K562 (cell line): ENCODE measurements around the gene HMGXB3. TPM values are rescaled to one million over a fixed set of nuclear protein-coding genes. Genes with fewer than 3 reads are reported as not detected.

Source experiments
- ATAC-seq: fragments of 200-7000 bp; cut with Tn5 transposase; 3 replicates; pipeline ENCODE4 v1.9.1; 2020; ENCODE audit warnings: moderate library complexity
- BruUV-seq: library from RNA; stranded (reverse); fragments of 400-500 nt; replicated peaks from 2 replicates; lab custom pipeline; 2021; lab: Mats Ljungman, UMichigan
- CTCF ChIA-PET: fragments of 300-600 bp; formaldehyde crosslinking; extraction: SDS; loops from one replicate; lab custom pipeline; 2021; ENCODE audit warnings: low intra/inter-chr PET ratio; lab: Yijun Ruan, JAX
- POLR2A ChIA-PET: fragments of 300-600, 350-650 bp; sonication (Branson Sonifier 250); formaldehyde crosslinking; extraction: SDS; loops from one replicate; lab custom pipeline; 2021; ENCODE audit warnings: antibody characterized with exemption, inconsistent platforms; lab: Yijun Ruan, JAX
- DNase-seq, 4 experiments: peaks; one replicate each; pipeline versions ENCODE4 v3.0.0 to v3.0.0-alpha.2; 2011 to 2018; ENCODE audit warnings: low spot score in 3 of 4, mixed read lengths in 3 of 4; ENCODE audit errors: extremely low read depth in 1 of 4
- FAIRE-seq: peaks from 2 replicates; lab custom pipeline; 2011; peaks lifted over from hg19 to GRCh38; lab: Jason Lieb, UNC
- H2AFZ ChIP-seq: 2 replicates; pipeline ENCODE4 v1.6.0; 2011; ENCODE audit warnings: low read depth, low read length, control low read depth, inconsistent platforms
- H3K27ac ChIP-seq: fragments of 200-600 bp; 3 replicates; pipeline ENCODE4 v1.8.0; 2011; ENCODE audit warnings: low read depth, mild to moderate bottlenecking, control low read depth, inconsistent platforms, low read length, moderate library complexity, mixed read lengths; ENCODE audit errors: extremely low read depth
- H3K27me3 ChIP-seq, 2 experiments: fragments of 300-600 bp in 1 of 2; 2 replicates in 1 of 2; 3 replicates in 1 of 2; pipeline versions ENCODE4 v1.6.0 to v1.8.0; 2011; ENCODE audit warnings: inconsistent platforms in 2 of 2, low read length in 2 of 2, mild to moderate bottlenecking in 1 of 2, mixed read lengths in 1 of 2, moderate library complexity in 1 of 2; ENCODE audit not compliant: control insufficient read depth in 2 of 2, insufficient read depth in 2 of 2
- H3K36me3 ChIP-seq: fragments of 300-600 bp; 3 replicates; pipeline ENCODE4 v1.8.0; 2011; ENCODE audit warnings: mild to moderate bottlenecking, low read length, inconsistent platforms; ENCODE audit not compliant: control insufficient read depth, insufficient read depth
- H3K4me1 ChIP-seq, 2 experiments: fragments of 200-600 bp in 1 of 2; replicated peaks in 1 of 2; 2 replicates in 1 of 2; 3 replicates in 1 of 2; pipeline versions ENCODE4 v1.5.1 to v1.8.0; 2011; ENCODE audit warnings: inconsistent platforms in 2 of 2, low read length in 2 of 2, mild to moderate bottlenecking in 1 of 2, mixed read lengths in 1 of 2, moderate library complexity in 1 of 2; ENCODE audit not compliant: control insufficient read depth in 2 of 2, insufficient read depth in 2 of 2
- H3K4me2 ChIP-seq: 2 replicates; pipeline ENCODE4 v1.6.1; 2011; ENCODE audit warnings: low read length, control low read depth, inconsistent platforms, mixed read lengths; ENCODE audit not compliant: insufficient read depth
- H3K4me3 ChIP-seq: fragments of 200-600 bp; sonication (generic), shearing (Covaris generic); 2 replicates; pipeline ENCODE4 v1.5.1; 2016; ENCODE audit warnings: control low read depth, inconsistent platforms
- H3K79me2 ChIP-seq: fragments of 200-600 bp; 3 replicates; pipeline ENCODE4 v1.8.0; 2011; ENCODE audit warnings: low read length, inconsistent platforms; ENCODE audit not compliant: control insufficient read depth, insufficient read depth
- H3K9ac ChIP-seq, 2 experiments: 2 replicates each; pipeline versions ENCODE4 v1.6.0 to v1.6.1; 2011; ENCODE audit warnings: low read depth in 2 of 2, low read length in 2 of 2, control low read depth in 1 of 2, inconsistent platforms in 1 of 2, mild to moderate bottlenecking in 1 of 2, mixed read lengths in 1 of 2; ENCODE audit not compliant: insufficient read depth in 1 of 2
- H3K9me1 ChIP-seq: one replicate; pipeline ENCODE4 v1.6.0; 2011; ENCODE audit warnings: inconsistent platforms, mild to moderate bottlenecking, low read length, moderate library complexity; ENCODE audit not compliant: control insufficient read depth, insufficient read depth
- H3K9me3 ChIP-seq: replicated peaks from 2 replicates; pipeline ENCODE4 v1.5.1; 2011; ENCODE audit warnings: low read depth, low read length, inconsistent platforms; ENCODE audit not compliant: control insufficient read depth, insufficient read depth
- H4K20me1 ChIP-seq: replicated peaks from 2 replicates; pipeline ENCODE4 v1.6.1; 2011; ENCODE audit warnings: low read length, inconsistent platforms, mixed read lengths; ENCODE audit not compliant: control insufficient read depth, insufficient read depth
- CEBPG ChIP-seq, 3 experiments: fragments of 200-800 bp in 1 of 3; sonication (Bioruptor generic) in 1 of 3; sonication (generic) in 1 of 3; formaldehyde crosslinking in 1 of 3; IDR thresholded peaks in 2 of 3; conservative IDR thresholded peaks in 1 of 3; 2 replicates each; pipeline versions ENCODE4 v1.6.1 to v1.8.0; 2016 to 2022; ENCODE audit warnings: missing compliant biosample characterization in 2 of 3, missing genetic modification characterization in 2 of 3, mild to moderate bottlenecking in 1 of 3, missing genetic modification reagents in 1 of 3
- DEAF1 ChIP-seq: fragments of 450-650 bp; formaldehyde crosslinking; IDR thresholded peaks from 2 replicates; pipeline ENCODE4 v1.4.0; 2020; ENCODE audit warnings: mild to moderate bottlenecking, moderate library complexity
- ETV1 ChIP-seq: fragments of 450-650 bp; conservative IDR thresholded peaks from 2 replicates; pipeline ENCODE4 v1.6.1; 2016; ENCODE audit warnings: missing genetic modification characterization, control low read depth, low read depth, missing compliant biosample characterization
- HNRNPLL ChIP-seq: fragments of 200-400 bp; formaldehyde crosslinking; IDR thresholded peaks from 2 replicates; pipeline ENCODE4 v1.6.1; 2017; ENCODE audit warnings: low read length, low read depth, mild to moderate bottlenecking; ENCODE audit not compliant: poor library complexity, severe bottlenecking
- KHSRP ChIP-seq: fragments of 450-650 bp; IDR thresholded peaks from 2 replicates; pipeline ENCODE4 v1.6.1; 2017
- MCM3 ChIP-seq: fragments of 450-650 bp; IDR thresholded peaks from 2 replicates; pipeline ENCODE4 v1.6.1; 2016
- NFRKB ChIP-seq: fragments of 450-650 bp; IDR thresholded peaks from 2 replicates; pipeline ENCODE4 v1.6.1; 2016; ENCODE audit warnings: low read depth
- PCBP2 ChIP-seq: fragments of 200-400 bp; formaldehyde crosslinking; IDR thresholded peaks from 2 replicates; pipeline ENCODE4 v1.6.1; 2018; ENCODE audit warnings: low read length, low read depth, mild to moderate bottlenecking, moderate library complexity; ENCODE audit not compliant: poor library complexity, severe bottlenecking
- TEAD1 ChIP-seq, 2 experiments: fragments of 450-650 bp in 1 of 2; sonication (generic) in 1 of 2; formaldehyde crosslinking; IDR thresholded peaks; 2 replicates each; pipeline versions ENCODE4 v1.4.0 to v1.8.0; 2020 to 2022; ENCODE audit warnings: mild to moderate bottlenecking in 2 of 2, missing genetic modification reagents in 1 of 2
- ZNF324 ChIP-seq: fragments of 250-450 bp; sonication (Bioruptor Pico); IDR thresholded peaks from 2 replicates; pipeline ENCODE4 v1.4.0; 2020; ENCODE audit warnings: mild to moderate bottlenecking
- ZNF764 ChIP-seq: fragments of 250-450 bp; sonication (Bioruptor Pico); IDR thresholded peaks from 2 replicates; pipeline ENCODE4 v1.4.0; 2020; ENCODE audit warnings: low read depth, mild to moderate bottlenecking, moderate library complexity
- ZSCAN29 ChIP-seq: fragments of 450-650 bp; IDR thresholded peaks from 2 replicates; pipeline ENCODE4 v1.6.1; 2017
- WGBS: fragments of 100-300 bp; shearing (Covaris generic); methylation state at CpG from one replicate; pipeline ENCODE4 v1.1.6; 2016; ENCODE audit warnings: low coverage, mixed read lengths; ENCODE audit not compliant: insufficient coverage; ENCODE audit errors: missing lambda C conversion rate; 5-methylcytosine and 5-hydroxymethylcytosine counted together
- in situ Hi-C: fragments of 300-500 bp; cut with MboI; formaldehyde crosslinking; loops from 4 replicates; pipeline ENCODE4 v1.15.0; 2018; ENCODE audit warnings: inconsistent platforms, mixed read lengths
- intact Hi-C: fragments of 100-400 bp; cut with micrococcal nuclease; formaldehyde crosslinking; loops from 2 replicates; pipeline ENCODE4 v1.14.2; 2022
- polyA plus RNA-seq, 8 experiments: library from polyadenylated mRNA; depleted of rRNA in 4 of 8; stranded (reverse) in 5 of 8; unstranded in 3 of 8; fragments of >200 nt; fragmentation: Nextera tagmentation in 2 of 8; fragmentation: Illumina TruSeq in 1 of 8; extraction: Ambion mirVana in 2 of 8; extraction: Trizol in 1 of 8; gene quantifications; 2 replicates each; pipeline versions ENCODE4 v1.2.1 to v1.2.3, GENCODE V29; 2011 to 2014; ENCODE audit warnings: inconsistent platforms in 1 of 8, missing spikeins in 1 of 8
- total RNA-seq, 7 experiments: library from RNA; depleted of rRNA in 6 of 7; stranded (reverse); fragments of >200 nt in 6 of 7; fragmentation: Illumina TruSeq in 2 of 7; extraction: Trizol in 2 of 7; gene quantifications; 2 replicates each; pipeline versions ENCODE4 v1.2.1 to v1.2.3, GENCODE V29; 2011 to 2021; ENCODE audit warnings: low replicate concordance in 1 of 7
- TF ChIP-seq, protein P1 (sequence below): fragments of 250-450 bp; sonication (Bioruptor Pico); IDR thresholded peaks from 2 replicates; pipeline ENCODE4 v1.8.0; 2021; ENCODE audit warnings: mild to moderate bottlenecking, moderate library complexity
- TF ChIP-seq, protein P2 (sequence below), 2 experiments: fragments of 450-650 bp in 1 of 2; sonication (generic) in 1 of 2; formaldehyde crosslinking in 1 of 2; IDR thresholded peaks in 1 of 2; conservative IDR thresholded peaks in 1 of 2; 2 replicates each; pipeline versions ENCODE4 v1.6.1 to v1.8.1; 2016 to 2023; ENCODE audit warnings: mild to moderate bottlenecking in 2 of 2, moderate library complexity in 2 of 2, inconsistent platforms in 1 of 2, missing genetic modification reagents in 1 of 2

The HMGXB3 gene
- total and polyA plus RNA-seq, 9 of the 15 experiments (the other 6 are each of a cell fraction or from before 2014, with no cell fraction given), result 1.8 to 44.1 (median 32.2) TPM

DNA sequence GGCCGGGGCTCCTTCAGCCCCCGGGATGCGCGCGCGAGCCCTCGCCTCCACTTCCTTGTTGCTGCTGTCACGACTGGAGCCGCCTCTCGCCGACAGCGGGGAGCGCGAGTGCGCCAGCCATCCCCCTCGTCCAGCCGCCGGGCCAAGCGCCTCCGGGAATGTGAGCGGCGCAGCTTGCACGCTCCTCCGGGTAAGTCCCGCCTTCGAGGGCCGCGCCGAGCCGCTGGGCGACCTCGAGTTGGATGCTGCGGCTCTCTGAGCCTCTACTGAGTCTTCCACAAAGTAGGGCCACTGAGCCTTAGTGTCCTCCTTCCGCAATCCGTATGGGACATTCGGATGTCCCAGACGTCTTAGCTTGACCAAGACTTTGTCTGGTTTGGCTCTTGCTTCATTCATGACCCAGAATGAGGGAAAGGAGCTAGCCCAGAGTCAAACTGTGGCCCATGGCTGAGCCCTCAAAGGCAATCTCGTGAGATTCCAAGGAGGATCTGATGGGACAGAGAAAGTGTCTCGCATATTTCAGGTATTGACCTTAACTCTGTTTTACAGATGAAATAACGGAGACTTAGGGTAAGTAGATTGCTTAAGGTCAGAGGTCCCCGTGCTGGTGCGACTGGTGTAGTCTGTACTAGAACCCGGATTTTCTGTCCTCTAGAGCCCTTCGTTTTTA lies 586 bp downstream of the HMGXB3 start (continued):
- TF ChIP-seq CEBPG (CRISPR knock-in tag; IDR thresholded peaks at IDR 0.05), result peak; percentile 36; the same call in 1 of the 2 replicates
- TF ChIP-seq CEBPG (tag; conservative IDR thresholded peaks at IDR 0.05 in 1 of 2, IDR thresholded peaks at IDR 0.05 in 1 of 2), result no peak
- TF ChIP-seq ETV1 (tag), result no peak
- no peak for TF ChIP-seq ZNF764 (CRISPR knock-in tag)

DNA sequence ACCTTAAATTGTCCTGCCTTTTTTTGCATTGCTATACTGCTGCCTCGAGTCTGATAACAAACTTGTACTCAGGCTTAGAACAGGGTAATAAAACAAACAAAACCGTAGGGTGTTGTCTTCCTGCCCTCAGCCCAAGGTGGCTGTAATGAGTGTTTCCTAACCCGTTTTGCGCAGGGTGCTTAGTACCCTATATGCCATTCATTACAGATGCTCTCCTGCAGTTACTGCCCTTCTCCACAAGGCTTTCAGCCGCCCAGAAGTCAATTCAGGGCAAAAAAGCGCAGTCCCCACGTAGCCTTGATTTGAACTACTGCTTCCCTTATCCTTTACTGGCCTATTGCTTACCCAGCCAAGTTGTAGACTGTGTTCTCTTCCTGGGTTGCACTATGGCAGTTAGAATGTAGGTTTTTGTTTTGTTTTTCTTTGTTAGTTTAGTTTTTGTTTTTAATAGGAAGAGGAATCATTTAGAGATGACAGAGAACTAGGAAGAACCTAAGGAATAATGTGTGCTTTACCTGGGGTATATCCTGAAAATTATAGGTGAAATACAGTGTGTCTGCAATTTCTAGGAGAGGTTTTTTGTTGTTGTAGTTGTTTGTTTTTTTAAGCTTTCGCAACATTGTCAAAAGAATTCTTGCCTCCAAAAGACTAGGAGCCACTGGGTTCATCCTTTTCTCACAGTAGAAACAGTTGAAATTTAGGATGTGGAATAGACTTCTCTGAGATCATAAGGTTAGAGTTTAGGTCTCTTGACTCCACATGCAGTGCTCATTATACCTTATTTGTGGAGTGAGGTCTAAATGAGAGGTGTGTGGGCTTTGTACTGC lies 1.3 kb downstream of the HMGXB3 start:
- CTCF ChIA-PET, result no interaction called here
- ATAC-seq, result peak; percentile 81
- intact Hi-C loops (no loop called here), in situ Hi-C loops (no loop called here)
- H3K4me1 ChIP-seq, result peaks cover 11 to 15% of the 10 kb centered on the region in 2 experiments; a peak in 4 of 5 replicates
- POLR2A ChIA-PET, result interaction anchor here (0.6 to 1.8 kb wide), 4 partner anchors 13 to 149 kb away, joined by 3 to 6 read pairs (median 4); no protein-coding TSS in a partner anchor
- no peaks in the 10 kb centered on the region for H3K27me3 ChIP-seq
- H3K27ac ChIP-seq, result peak overlapping the region; percentile 95; the same call in 2 of the 3 replicates
- H3K36me3 ChIP-seq, result peaks cover 45% of the 10 kb centered on the region
- peak; percentile 91 for FAIRE-seq
- no peaks in the 10 kb centered on the region for H3K9me1 ChIP-seq
- H3K4me3 ChIP-seq, result peak overlapping the region; percentile 84
- H3K9me3 ChIP-seq, result no peaks in the 10 kb centered on the region
- peak; percentile 39 to 80 (median 57) for DNase-seq
- H2AFZ ChIP-seq, result no peak overlapping the region
- 0 out of 2 replicates have a peak, but pooled peaks cover 12% of the 10 kb centered on the region for H4K20me1 ChIP-seq
- peaks cover 72% of the 10 kb centered on the region for H3K79me2 ChIP-seq
- H3K9ac ChIP-seq, result peak overlapping the region; percentile 3 to 95; a peak in 3 of 4 replicates
- 11% methylated on average over 8 of the region's 8 CpGs for WGBS
- H3K4me2 ChIP-seq, result peak overlapping the region; percentile 100
- BruUV-seq, result TSS peak; percentile 51
- peak; percentile 80; the same call in 1 of the 2 replicates for TF ChIP-seq ZSCAN29
- peak; percentile 64 for TF ChIP-seq HNRNPLL
- TF ChIP-seq MCM3, result no peak
- no peak for TF ChIP-seq KHSRP
- no peak for TF ChIP-seq NFRKB
- TF ChIP-seq TEAD1 (CRISPR knock-in tag; IDR thresholded peaks at IDR 0.05), result no peak
- TF ChIP-seq, protein P1, sequence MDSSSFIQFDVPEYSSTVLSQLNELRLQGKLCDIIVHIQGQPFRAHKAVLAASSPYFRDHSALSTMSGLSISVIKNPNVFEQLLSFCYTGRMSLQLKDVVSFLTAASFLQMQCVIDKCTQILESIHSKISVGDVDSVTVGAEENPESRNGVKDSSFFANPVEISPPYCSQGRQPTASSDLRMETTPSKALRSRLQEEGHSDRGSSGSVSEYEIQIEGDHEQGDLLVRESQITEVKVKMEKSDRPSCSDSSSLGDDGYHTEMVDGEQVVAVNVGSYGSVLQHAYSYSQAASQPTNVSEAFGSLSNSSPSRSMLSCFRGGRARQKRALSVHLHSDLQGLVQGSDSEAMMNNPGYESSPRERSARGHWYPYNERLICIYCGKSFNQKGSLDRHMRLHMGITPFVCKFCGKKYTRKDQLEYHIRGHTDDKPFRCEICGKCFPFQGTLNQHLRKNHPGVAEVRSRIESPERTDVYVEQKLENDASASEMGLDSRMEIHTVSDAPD (CRISPR knock-in tag), result no peak
- TF ChIP-seq, protein P2, sequence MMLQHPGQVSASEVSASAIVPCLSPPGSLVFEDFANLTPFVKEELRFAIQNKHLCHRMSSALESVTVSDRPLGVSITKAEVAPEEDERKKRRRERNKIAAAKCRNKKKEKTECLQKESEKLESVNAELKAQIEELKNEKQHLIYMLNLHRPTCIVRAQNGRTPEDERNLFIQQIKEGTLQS (IDR thresholded peaks at IDR 0.05), result no peak
- TF ChIP-seq, protein P2 (CRISPR knock-in tag; conservative IDR thresholded peaks at IDR 0.05), result no peak
- 0 out of 2 replicates have a peak, but pooled peaks have one; percentile 15 for TF ChIP-seq DEAF1 (CRISPR knock-in tag)
- no peak for TF ChIP-seq ZNF324 (CRISPR knock-in tag)
- TF ChIP-seq PCBP2, result no peak
